NCI-H82 treated with DMSO at 0.1 percent for 48 hours (cell line): Measurements from ENCODE around the gene FCN2.

Experiments used
- DNase-seq: peaks from one replicate; lab custom pipeline; 2025; ENCODE audit not compliant: unreplicated experiment; lab: John Stamatoyannopoulos, UW

FCN2 gene

DNA sequence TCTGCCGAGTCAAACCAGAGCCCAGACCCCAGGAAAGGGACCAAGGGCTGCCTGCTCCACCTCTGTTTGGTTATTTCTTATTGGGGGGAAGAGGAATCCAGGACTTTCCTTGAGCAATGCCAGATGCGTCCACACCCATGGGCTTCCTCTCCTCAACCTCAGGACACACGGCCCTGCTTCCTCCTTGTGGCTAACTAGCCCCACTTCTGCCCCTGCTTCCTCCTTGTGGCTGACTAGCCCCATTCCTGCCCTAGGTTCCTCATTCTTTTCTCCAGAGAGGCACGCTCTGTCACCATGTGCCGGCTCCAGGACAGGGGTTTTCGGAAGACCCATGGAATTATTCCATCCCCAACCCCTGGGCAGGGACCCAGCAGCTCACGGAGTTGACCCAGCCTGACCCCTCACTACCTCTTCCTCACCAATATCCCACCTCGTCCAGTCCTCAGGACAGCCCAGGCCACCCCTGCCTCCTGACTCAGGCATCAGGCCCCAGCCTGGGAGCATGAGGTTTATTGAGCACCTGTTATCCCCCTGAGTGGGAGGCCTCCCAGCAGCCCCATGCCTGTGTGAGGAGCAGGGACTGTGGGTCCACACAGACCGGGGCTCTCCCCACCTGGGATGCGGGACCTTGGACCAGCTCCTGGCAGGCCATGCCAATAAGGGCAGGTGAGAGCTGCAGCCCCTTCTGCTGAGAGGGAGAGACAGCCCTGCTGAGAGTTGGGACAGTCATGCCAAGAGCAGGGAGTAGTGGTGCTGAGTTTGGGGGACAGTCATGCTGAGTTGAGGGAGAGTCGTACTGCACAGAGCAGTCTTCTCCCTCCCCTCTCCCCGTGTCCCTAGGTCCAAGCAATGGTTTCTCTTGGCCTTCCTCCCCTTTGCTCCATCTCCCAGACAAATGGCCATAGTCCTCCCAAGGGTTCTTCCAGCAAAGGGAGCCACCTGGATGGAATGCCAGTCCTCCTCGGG, 48.9 kb downstream of the FCN2 start:
- no peak for DNase-seq

DNA sequence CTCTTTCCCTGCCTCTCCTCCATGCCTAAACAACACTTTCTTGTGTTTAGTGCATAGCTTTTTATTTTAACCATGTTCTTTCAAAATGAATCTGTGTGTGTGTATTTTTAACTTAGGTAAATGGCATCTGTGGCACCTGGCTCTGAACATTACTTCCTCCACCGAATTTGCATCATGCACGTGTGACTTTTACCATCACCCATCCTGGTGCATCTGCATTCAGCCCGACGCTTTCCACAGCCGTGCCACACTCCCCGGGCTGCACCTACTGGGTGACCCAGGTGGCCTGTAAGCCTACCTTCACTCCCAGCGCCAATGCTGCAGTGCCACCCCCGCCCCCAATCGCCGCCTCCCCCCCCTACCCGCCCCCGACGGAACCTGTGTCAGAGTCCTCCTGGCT, 49.8 kb downstream of the FCN2 start:
- DNase-seq: no peak

DNA sequence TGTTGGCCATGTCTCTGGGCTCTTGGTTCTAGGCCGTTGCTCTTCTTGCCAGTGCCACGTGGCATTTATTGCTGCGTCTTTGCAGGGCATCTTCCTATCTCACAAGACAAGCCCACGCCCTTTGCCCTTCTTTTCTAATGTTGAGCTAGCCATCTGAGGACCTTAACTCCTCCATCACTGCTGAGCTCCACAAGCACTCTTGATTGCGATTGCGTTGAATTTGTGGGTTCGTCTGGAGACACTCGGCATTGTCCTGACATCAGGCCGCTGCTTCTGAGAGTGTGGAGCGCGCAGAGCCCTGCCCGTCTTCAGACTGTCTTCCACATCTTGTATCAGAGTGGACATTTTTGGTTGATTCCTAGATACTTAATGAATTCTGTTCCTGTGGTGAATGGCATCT, 51.6 kb downstream of the FCN2 start:
- no peak for DNase-seq

DNA sequence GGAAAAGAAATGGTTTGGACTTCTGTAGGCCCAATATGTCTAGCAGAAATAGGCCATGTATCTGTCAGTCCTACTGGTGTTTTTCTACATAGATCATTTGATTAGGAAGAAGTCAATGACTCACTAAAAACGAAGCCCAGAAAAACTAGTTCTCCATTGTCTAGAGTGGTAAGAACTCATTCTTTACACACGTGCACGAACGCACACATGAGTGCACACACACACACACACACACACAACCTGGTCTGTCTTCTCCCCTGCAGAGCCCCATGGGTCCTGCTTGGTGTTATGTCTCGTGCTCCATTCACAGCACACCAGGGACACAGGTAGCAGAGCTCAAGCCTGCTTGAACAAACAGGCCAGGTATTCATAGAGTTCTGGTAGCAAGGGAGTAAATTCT, 52.0 kb downstream of the FCN2 start:
- DNase-seq: no peak

DNA sequence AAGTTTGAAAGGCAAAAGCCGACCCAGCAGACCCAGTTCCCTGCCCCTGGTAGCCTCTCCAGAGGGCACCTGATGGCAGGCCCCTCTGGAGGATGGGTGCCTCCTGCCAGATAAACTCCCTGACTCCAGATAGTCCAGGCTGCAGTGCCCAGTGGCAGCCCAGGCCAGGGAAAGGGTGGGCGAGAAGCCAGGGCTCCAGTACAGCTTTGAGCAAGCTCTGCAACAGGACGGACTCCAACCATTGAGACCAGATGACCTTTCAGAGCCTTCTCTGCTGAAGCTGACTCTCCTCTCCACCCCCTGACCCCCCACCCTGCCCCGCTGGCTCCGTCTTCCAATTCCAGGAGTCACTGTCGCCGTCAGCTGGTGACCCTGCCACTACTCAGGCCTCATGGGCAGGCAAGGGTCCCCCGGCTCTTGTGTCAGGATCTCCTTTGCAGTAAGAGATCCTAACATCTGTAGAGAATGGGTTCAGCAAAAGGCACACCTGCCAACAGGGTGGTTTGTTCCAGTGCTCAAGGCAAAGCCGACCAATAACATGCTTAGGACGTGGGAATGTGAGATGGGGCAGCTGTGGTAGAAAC, 52.6 kb downstream of the FCN2 start:
- no peak for DNase-seq

DNA sequence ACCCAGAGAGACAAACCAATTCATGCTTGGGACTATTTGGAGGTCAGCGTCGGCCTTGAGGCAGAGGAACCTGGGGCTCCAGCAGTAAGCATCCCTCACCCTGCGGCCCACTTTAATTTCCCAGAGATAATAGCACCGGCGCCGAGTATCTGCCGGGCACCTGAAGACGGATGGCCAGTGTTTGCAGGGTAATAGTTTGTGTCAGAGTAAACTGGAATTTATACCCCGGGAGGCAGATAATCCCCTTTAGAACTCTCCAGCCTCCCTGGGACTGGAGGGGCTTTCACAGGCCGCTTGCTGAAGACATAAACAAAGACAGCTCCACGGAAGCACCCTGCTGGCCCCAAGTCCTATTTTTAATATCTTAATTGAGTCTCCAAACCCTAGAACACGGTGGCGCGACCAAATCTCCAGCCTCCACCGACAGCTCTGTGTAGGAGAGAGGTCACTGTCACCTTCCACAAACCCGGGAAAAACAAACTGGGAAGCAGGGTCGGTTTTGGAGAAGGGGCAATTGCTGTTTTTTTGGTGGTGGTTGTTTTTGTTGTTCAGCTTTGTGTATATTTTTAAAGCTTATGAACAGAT, 54.5 kb downstream of the FCN2 start:
- peak; percentile 50 for DNase-seq

DNA sequence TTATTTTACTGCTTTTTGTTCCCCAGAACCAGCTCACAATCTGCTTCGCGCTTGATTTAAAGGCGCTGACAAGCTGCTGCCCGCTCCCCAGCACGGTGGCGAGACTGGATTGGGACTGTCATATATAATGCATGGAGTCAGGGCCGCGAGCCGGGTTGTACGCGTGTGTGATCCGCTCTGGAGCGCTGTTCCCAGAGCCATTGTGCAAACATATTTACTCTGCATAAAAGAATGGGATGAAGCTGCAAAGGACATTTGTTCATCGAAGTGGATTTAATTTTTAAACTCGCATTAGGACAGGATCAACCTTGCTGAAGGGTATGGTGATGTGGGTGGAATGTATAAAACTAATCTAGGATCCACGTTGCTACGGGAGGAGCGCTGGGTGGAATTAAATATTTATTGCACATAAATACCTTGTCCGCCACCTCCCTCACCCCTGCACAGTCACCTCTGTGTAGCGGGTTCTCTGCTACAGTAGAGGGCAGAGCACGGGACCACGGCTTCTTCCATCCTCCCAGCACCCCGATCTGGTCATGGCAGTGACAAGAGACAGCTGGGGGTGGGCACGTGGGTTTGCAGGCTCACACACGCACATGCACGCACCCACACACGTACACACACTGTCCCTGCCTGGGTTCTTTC, 55.2 kb downstream of the FCN2 start:
- peak; percentile 24 for DNase-seq

DNA sequence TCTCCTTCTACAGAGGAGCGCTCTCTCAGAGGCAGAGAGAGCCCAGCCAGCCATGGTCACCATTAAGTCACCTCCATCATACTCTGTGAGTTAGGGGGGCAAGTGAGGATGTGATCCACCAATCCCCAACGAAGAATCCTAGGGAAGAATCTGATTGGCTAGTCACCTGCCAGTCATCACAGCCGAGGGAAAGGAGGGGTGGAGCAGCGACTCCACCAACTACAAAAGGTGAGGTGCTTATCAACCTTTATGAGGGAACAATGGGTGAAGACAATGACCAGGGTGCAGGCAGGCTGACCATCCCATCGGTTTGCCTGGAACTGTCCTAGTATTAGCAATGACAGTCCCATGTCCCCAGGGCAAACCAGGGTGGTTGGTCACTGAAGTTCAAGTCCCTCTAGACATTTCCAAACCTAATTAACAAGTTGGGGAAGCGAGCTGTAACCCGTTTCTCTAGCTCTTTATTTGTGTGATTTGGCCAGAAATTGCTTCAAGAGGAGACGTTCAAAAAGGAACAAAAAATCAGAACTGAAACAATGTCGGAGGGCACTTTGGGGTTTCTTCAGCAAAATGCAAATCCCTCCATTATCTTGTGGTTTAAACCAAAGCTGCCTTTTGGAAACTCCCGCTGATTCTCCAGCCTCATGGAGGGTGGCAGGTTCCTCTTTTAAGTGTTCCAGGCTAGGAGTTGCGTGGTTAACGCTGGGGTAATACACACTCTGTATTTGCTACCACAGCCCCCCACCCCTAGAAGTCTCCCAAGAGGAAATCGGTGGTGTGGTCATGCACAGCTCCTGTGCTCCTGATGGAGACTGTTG, 55.9 kb downstream of the FCN2 start:
- DNase-seq: no peak
